ENCODE results near the gene CENPE.
"Not testable (repeated sequence)": the region's sequence is repeated elsewhere in the genome, so short reads cannot be mapped to it uniquely, and the experiment has no call there.

- TF ChIP-seq YY1 (tag by site-specific recombination; IDR thresholded peaks at IDR 0.05); ZNF274 (IDR thresholded peaks at IDR 0.05; ENCODE audit: low read length); ZNF274 (tag by site-specific recombination; IDR thresholded peaks at IDR 0.05; ENCODE audit: borderline replicate concordance); ZNF324 (tag by site-specific recombination; IDR thresholded peaks at IDR 0.05); PRDM10 (tag by site-specific recombination; IDR thresholded peaks at IDR 0.05); ZNF549 (tag by site-specific recombination; IDR thresholded peaks at IDR 0.05); CTCF (tag by site-specific recombination; IDR thresholded peaks at IDR 0.05); ZNF670 (tag by site-specific recombination; IDR thresholded peaks at IDR 0.05; ENCODE audit: low read depth); ZNF785 (tag by site-specific recombination; IDR thresholded peaks at IDR 0.05); ZNF350 (tag by site-specific recombination; IDR thresholded peaks at IDR 0.05); SP2 (tag by site-specific recombination; IDR thresholded peaks at IDR 0.05): not testable (repeated sequence)
- TF ChIP-seq, protein P1, sequence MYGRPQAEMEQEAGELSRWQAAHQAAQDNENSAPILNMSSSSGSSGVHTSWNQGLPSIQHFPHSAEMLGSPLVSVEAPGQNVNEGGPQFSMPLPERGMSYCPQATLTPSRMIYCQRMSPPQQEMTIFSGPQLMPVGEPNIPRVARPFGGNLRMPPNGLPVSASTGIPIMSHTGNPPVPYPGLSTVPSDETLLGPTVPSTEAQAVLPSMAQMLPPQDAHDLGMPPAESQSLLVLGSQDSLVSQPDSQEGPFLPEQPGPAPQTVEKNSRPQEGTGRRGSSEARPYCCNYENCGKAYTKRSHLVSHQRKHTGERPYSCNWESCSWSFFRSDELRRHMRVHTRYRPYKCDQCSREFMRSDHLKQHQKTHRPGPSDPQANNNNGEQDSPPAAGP (tag by site-specific recombination; IDR thresholded peaks at IDR 0.05) = not testable (repeated sequence)
- TF ChIP-seq, protein P2, sequence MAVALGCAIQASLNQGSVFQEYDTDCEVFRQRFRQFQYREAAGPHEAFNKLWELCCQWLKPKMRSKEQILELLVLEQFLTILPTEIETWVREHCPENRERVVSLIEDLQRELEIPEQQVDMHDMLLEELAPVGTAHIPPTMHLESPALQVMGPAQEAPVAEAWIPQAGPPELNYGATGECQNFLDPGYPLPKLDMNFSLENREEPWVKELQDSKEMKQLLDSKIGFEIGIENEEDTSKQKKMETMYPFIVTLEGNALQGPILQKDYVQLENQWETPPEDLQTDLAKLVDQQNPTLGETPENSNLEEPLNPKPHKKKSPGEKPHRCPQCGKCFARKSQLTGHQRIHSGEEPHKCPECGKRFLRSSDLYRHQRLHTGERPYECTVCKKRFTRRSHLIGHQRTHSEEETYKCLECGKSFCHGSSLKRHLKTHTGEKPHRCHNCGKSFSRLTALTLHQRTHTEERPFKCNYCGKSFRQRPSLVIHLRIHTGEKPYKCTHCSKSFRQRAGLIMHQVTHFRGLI (tag by site-specific recombination; IDR thresholded peaks at IDR 0.05) = not testable (repeated sequence)
- TF ChIP-seq, protein P3, sequence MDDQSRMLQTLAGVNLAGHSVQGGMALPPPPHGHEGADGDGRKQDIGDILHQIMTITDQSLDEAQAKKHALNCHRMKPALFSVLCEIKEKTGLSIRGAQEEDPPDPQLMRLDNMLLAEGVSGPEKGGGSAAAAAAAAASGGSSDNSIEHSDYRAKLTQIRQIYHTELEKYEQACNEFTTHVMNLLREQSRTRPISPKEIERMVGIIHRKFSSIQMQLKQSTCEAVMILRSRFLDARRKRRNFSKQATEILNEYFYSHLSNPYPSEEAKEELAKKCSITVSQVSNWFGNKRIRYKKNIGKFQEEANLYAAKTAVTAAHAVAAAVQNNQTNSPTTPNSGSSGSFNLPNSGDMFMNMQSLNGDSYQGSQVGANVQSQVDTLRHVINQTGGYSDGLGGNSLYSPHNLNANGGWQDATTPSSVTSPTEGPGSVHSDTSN (CRISPR knock-in tag; IDR thresholded peaks at IDR 0.05) = not testable (repeated sequence)
- TF ChIP-seq, protein P4, sequence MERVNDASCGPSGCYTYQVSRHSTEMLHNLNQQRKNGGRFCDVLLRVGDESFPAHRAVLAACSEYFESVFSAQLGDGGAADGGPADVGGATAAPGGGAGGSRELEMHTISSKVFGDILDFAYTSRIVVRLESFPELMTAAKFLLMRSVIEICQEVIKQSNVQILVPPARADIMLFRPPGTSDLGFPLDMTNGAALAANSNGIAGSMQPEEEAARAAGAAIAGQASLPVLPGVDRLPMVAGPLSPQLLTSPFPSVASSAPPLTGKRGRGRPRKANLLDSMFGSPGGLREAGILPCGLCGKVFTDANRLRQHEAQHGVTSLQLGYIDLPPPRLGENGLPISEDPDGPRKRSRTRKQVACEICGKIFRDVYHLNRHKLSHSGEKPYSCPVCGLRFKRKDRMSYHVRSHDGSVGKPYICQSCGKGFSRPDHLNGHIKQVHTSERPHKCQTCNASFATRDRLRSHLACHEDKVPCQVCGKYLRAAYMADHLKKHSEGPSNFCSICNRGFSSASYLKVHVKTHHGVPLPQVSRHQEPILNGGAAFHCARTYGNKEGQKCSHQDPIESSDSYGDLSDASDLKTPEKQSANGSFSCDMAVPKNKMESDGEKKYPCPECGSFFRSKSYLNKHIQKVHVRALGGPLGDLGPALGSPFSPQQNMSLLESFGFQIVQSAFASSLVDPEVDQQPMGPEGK (tag by site-specific recombination; IDR thresholded peaks at IDR 0.05) = not testable (repeated sequence)
These were observed 25.4 kb upstream of the CENPE start for GRCh38 chr4:103223556-103223955.

Measured in HEK293 (cell line).